K562 (cell line): Measurements from ENCODE around the gene ADM5. TPM values are rescaled to one million over a fixed set of nuclear protein-coding genes. Genes with fewer than 3 reads are reported as not detected.

Source experiments
- ELF1 ChIP-seq: fragments of 200-800 bp; sonication (Bioruptor generic); IDR thresholded peaks from 2 replicates; pipeline ENCODE4 v1.6.1; 2016; ENCODE audit warnings: missing genetic modification characterization, missing compliant biosample characterization
- GMEB1 ChIP-seq: fragments of 250-450 bp; sonication (Bioruptor Pico); IDR thresholded peaks from 2 replicates; pipeline ENCODE4 v1.4.0; 2020; ENCODE audit warnings: mild to moderate bottlenecking
- MGA ChIP-seq: fragments of 450-650 bp; IDR thresholded peaks from 2 replicates; pipeline ENCODE4 v1.6.1; 2016; ENCODE audit warnings: mild to moderate bottlenecking, moderate library complexity
- MNT ChIP-seq, 2 experiments: fragments of 450-650 bp; conservative IDR thresholded peaks; 2 replicates each; pipeline ENCODE4 v1.6.1; 2017; ENCODE audit warnings: mild to moderate bottlenecking in 2 of 2, moderate library complexity in 2 of 2
- NR4A1 ChIP-seq, 2 experiments: fragments of 250-450 bp in 1 of 2; fragments of 450-650 bp in 1 of 2; sonication (Bioruptor Pico) in 1 of 2; IDR thresholded peaks; 2 replicates each; pipeline versions ENCODE4 v1.4.0 to v1.6.1; 2016 to 2020; ENCODE audit warnings: mild to moderate bottlenecking in 2 of 2, missing compliant biosample characterization in 1 of 2, missing genetic modification characterization in 1 of 2, moderate library complexity in 1 of 2
- TBP ChIP-seq: optimal IDR thresholded peaks from 2 replicates; pipeline ENCODE3; 2011; ENCODE audit warnings: low read depth, low read length, improper control_type of control experiment
- ZBTB11 ChIP-seq, 3 experiments: fragments of 200-800 bp in 1 of 3; fragments of 250-450 bp in 1 of 3; fragments of 450-650 bp in 1 of 3; sonication (Bioruptor Pico) in 1 of 3; sonication (Bioruptor generic) in 1 of 3; formaldehyde crosslinking in 1 of 3; IDR thresholded peaks; 2 replicates each; pipeline versions ENCODE4 v1.6.1 to v1.8.0; 2016 to 2022; ENCODE audit warnings: mild to moderate bottlenecking in 2 of 3, missing genetic modification characterization in 2 of 3, missing compliant biosample characterization in 1 of 3, moderate library complexity in 1 of 3
- polyA plus RNA-seq, 8 experiments: library from polyadenylated mRNA; depleted of rRNA in 4 of 8; stranded (reverse) in 5 of 8; unstranded in 3 of 8; fragments of >200 nt; fragmentation: Nextera tagmentation in 2 of 8; fragmentation: Illumina TruSeq in 1 of 8; extraction: Ambion mirVana in 2 of 8; extraction: Trizol in 1 of 8; gene quantifications; 2 replicates each; pipeline versions ENCODE4 v1.2.1 to v1.2.3, GENCODE V29; 2011 to 2014; ENCODE audit warnings: inconsistent platforms in 1 of 8, missing spikeins in 1 of 8
- total RNA-seq, 7 experiments: library from RNA; depleted of rRNA in 6 of 7; stranded (reverse); fragments of >200 nt in 6 of 7; fragmentation: Illumina TruSeq in 2 of 7; extraction: Trizol in 2 of 7; gene quantifications; 2 replicates each; pipeline versions ENCODE4 v1.2.1 to v1.2.3, GENCODE V29; 2011 to 2021; ENCODE audit warnings: low replicate concordance in 1 of 7

Gene ADM5
- total and polyA plus RNA-seq, 9 of the 15 experiments (the other 6 are each of a cell fraction or from before 2014, with no cell fraction given): 0.13 to 8.4 (median 2.0) TPM; not detected in 1

- TF ChIP-seq MGA (no peak), NR4A1 (CRISPR knock-in tag; IDR thresholded peaks at IDR 0.05) (no peak), NR4A1 (tag; IDR thresholded peaks at IDR 0.05) (no peak), ZBTB11 (CRISPR knock-in tag; IDR thresholded peaks at IDR 0.05) (no peak), MNT (conservative IDR thresholded peaks at IDR 0.05) (peak in 1 of 2 experiments; percentile 58; a peak in 3 of 4 replicates), ELF1 (tag) (no peak), TBP (no peak), GMEB1 (CRISPR knock-in tag) (no peak)
These were observed 45.9 kb upstream of the ADM5 start (continued) for GRCh38 chr19:49643466-49643865.
